ENCODE data around the gene SUPT5H. TPM values are rescaled to one million over a fixed set of nuclear protein-coding genes. Genes with fewer than 3 reads are reported as not detected.
A peak's percentile ranks its signal among the peaks of the same experiment; 100 is the strongest.

SUPT5H gene
- total RNA-seq, 2 donors from 2014 or later, result 79.8 to 246 TPM

DNA sequence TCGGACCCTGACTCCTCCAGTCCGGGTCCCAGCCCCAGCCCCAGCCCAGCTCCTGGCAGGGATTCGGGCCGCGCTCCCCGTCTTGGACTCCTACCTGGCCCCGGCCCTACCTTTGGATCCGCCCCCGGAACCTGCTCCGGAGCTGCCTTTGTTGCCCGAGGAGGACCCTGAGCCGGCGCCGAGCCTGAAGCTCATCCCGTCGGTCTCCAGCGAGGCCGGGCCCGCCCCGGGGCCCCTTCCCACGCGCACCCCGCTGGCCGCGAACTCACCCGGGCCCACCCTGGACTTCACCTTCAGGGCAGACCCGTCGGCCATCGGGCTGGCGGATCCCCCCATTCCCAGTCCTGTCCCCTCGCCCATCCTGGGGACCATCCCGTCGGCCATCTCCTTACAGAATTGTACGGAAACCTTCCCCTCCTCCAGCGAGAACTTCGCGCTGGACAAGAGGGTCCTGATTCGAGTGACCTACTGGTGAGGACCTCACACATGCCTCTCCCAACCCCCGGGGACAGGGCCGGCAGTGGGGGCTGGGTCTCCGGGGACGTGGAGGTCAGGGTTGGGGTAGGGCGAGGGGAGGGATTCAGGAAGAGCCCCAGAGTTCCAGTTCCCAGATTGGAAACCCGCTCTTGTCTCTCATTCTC, 70.3 kb downstream of the SUPT5H start:
- no peak for TF ChIP-seq POLR2AphosphoS5 (IDR thresholded peaks at IDR 0.05)
- TF ChIP-seq POLR2A (IDR thresholded peaks at IDR 0.05), result no peak
- TF ChIP-seq, protein P1, sequence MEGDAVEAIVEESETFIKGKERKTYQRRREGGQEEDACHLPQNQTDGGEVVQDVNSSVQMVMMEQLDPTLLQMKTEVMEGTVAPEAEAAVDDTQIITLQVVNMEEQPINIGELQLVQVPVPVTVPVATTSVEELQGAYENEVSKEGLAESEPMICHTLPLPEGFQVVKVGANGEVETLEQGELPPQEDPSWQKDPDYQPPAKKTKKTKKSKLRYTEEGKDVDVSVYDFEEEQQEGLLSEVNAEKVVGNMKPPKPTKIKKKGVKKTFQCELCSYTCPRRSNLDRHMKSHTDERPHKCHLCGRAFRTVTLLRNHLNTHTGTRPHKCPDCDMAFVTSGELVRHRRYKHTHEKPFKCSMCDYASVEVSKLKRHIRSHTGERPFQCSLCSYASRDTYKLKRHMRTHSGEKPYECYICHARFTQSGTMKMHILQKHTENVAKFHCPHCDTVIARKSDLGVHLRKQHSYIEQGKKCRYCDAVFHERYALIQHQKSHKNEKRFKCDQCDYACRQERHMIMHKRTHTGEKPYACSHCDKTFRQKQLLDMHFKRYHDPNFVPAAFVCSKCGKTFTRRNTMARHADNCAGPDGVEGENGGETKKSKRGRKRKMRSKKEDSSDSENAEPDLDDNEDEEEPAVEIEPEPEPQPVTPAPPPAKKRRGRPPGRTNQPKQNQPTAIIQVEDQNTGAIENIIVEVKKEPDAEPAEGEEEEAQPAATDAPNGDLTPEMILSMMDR (IDR thresholded peaks at IDR 0.05), result no peak
- H3K36me3 ChIP-seq, result no peaks in the 10 kb centered on the region
- no peak for DNase-seq (ENCODE audit: low spot score)
- intact Hi-C loops (cut with DNase I), result no loop called here
- H3K27me3 ChIP-seq (replicated peaks; ENCODE audit: insufficient read depth), result peaks cover 5% of the 10 kb centered on the region
- 3% methylated on average over 43 of the region's 44 CpGs for WGBS
- no peak overlapping the region for H3K27ac ChIP-seq
- H3K4me3 ChIP-seq, result peak overlapping the region; percentile 21 to 24
- H3K9me3 ChIP-seq, result no peaks in the 10 kb centered on the region
- peaks cover 7% of the 10 kb centered on the region for H3K4me1 ChIP-seq (replicated peaks)

DNA sequence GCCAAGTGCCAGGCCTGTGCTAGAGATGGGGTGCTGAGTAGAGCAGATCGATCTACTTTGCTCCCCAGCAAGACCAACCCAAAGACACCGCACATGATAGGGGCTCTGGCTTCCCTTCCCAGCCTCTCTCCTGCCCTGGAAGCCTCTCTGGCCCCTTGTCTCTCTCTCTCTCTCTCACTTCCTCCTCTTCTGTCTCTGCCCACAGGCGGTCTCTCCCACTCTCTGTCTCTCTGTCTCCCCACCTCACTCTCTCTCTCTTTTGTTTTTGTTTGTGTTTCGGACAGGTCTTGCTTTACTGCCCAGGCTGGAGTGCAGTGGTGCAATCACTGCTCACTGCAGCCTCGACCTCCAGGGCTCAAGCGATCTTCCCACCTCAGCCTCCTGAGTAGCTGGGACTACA, 70.9 kb downstream of the SUPT5H start:
- Histone ChIP-seq H3K36me3 (no peaks in the 10 kb centered on the region), H3K27me3 (replicated peaks; ENCODE audit: insufficient read depth) (peaks cover 5% of the 10 kb centered on the region), H3K9me3 (no peaks in the 10 kb centered on the region), H3K4me1 (replicated peaks) (peaks cover 7% of the 10 kb centered on the region), H3K27ac (no peak overlapping the region), H3K4me3 (no peak overlapping the region)
- intact Hi-C loops (cut with DNase I), result no loop called here
- 59% methylated on average over 6 of the region's 6 CpGs for WGBS
- DNase-seq (ENCODE audit: low spot score), result no peak
- TF ChIP-seq, protein P1 (IDR thresholded peaks at IDR 0.05), result no peak
- TF ChIP-seq POLR2AphosphoS5 (IDR thresholded peaks at IDR 0.05) (no peak), POLR2A (IDR thresholded peaks at IDR 0.05) (no peak)

DNA sequence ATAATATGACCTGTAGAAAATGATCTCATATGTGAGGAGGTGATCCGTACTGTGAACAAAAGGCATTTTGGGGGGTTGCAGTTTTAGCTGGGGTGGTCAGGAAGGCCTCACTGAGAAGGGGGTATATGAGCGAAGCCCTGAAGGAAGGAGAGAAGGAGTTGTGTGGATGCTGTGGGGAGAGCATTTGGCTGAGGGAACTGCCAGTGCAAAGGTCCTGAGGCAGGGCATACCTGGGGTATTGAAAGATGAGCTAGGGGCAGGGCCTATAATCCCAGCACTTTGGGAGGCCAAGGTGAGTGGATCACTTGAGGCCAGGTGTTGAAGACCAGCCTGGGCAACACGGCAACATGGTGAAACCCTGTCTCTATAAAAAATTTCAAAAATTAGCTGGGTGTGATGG, 72.0 kb downstream of the SUPT5H start:
- Histone ChIP-seq H3K36me3 (no peaks in the 10 kb centered on the region), H3K27ac (no peak overlapping the region), H3K4me1 (replicated peaks) (peaks cover 7% of the 10 kb centered on the region), H3K27me3 (replicated peaks; ENCODE audit: insufficient read depth) (peaks cover 5% of the 10 kb centered on the region), H3K4me3 (no peak overlapping the region), H3K9me3 (no peaks in the 10 kb centered on the region)
- intact Hi-C loops (cut with DNase I), result no loop called here
- TF ChIP-seq POLR2A (IDR thresholded peaks at IDR 0.05) (no peak), POLR2AphosphoS5 (IDR thresholded peaks at IDR 0.05) (no peak)
- 78% methylated on average over 3 of the region's 3 CpGs for WGBS
- DNase-seq (ENCODE audit: low spot score), result no peak

DNA sequence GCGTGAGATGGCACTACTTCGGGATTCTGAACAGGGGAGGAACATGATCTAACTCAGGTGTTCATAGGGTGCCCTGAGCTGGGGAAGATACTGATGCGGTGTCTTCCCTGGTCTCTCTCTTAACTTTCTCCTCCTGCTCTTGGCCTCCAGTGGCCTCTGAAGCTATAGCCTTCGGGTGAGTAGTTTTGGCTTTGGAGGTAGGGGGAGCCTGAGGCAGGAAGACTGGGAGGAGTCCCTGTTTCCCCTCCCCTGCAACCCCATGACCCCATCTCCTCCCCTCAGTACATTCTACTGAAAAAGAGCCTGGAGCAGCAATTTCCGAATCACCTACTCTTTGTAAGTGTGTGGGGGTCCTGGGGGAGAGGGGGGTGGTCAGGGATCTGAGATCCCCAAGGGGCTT, 73.1 kb downstream of the SUPT5H start:
- no peak for DNase-seq (ENCODE audit: low spot score)
- peaks cover 7% of the 10 kb centered on the region for H3K4me1 ChIP-seq (replicated peaks)
- H3K9me3 ChIP-seq, result no peaks in the 10 kb centered on the region
- H3K4me3 ChIP-seq, result no peak overlapping the region
- no peaks in the 10 kb centered on the region for H3K36me3 ChIP-seq
- TF ChIP-seq POLR2AphosphoS5 (IDR thresholded peaks at IDR 0.05) (no peak), POLR2A (IDR thresholded peaks at IDR 0.05) (no peak)
- TF ChIP-seq, protein P1 (IDR thresholded peaks at IDR 0.05), result no peak
- H3K27ac ChIP-seq, result no peak overlapping the region
- peaks cover 5% of the 10 kb centered on the region for H3K27me3 ChIP-seq (replicated peaks; ENCODE audit: insufficient read depth)
- 61% methylated on average over 5 of the region's 5 CpGs for WGBS
- intact Hi-C loops (cut with DNase I), result no loop called here

DNA sequence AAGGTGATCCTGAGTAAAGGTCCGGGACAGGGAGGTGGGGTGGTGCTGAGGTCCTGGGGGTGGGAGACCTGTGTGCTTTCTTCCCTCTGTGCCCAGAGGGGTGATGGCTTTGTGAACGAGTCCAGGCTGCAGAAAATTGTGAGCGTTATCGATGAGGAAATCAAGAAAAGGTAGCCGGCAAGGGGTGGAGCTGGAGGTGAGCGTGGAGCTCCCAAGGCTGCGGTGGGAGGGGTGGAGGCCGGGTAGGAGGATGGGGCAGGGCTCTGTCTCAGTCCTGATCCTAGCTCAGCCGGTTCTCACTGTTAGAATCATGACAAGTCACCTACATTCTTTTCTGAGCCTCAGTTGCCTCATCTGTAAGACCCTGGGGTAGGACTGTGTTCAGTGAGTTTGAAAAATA, 73.6 kb downstream of the SUPT5H start:
- WGBS, result 56% methylated on average over 9 of the region's 9 CpGs
- TF ChIP-seq POLR2A (IDR thresholded peaks at IDR 0.05) (no peak), POLR2AphosphoS5 (IDR thresholded peaks at IDR 0.05) (no peak)
- TF ChIP-seq, protein P1 (IDR thresholded peaks at IDR 0.05), result no peak
- peaks cover 7% of the 10 kb centered on the region for H3K4me1 ChIP-seq (replicated peaks)
- DNase-seq (ENCODE audit: low spot score), result no peak
- no peaks in the 10 kb centered on the region for H3K9me3 ChIP-seq
- intact Hi-C loops (cut with DNase I), result no loop called here
- H3K27ac ChIP-seq, result no peak overlapping the region
- peaks cover 4% of the 10 kb centered on the region for H3K27me3 ChIP-seq (replicated peaks; ENCODE audit: insufficient read depth)
- H3K4me3 ChIP-seq, result no peak overlapping the region
- H3K36me3 ChIP-seq, result no peaks in the 10 kb centered on the region

Measured in prostate gland (tissue), 2 donors.